Stimulated activated CD4-positive, alpha-beta T cell treated with anti-CD3 and anti-CD28 coated beads, Interleukin-2, amount 100 ng/mL, for 24 hours (primary cell): ENCODE data around the gene SFTPD.
A peak's percentile ranks its signal among the peaks of the same experiment; 100 is the strongest.
"Not testable (repeated sequence)": the region's sequence is repeated elsewhere in the genome, so short reads cannot be mapped to it uniquely, and the experiment has no call there.

ENCODE experiments used
- DNase-seq, 2 donors: peaks; one replicate each; pipeline ENCODE4 v3.0.0-alpha.2; 2020

SFTPD gene

GRCh38 chr10:79923669-79924068 lies 25.2 kb downstream of the SFTPD start:
- DNase-seq: no peak

- no peak for DNase-seq
These were observed 25.8 kb downstream of the SFTPD start for GRCh38 chr10:79923145-79923544.

- DNase-seq: not testable (repeated sequence)
These were observed 26.9 kb downstream of the SFTPD start for GRCh38 chr10:79922011-79922412.

- DNase-seq: not testable (repeated sequence)
These were observed 33.1 kb downstream of the SFTPD start for GRCh38 chr10:79915838-79916237.

GRCh38 chr10:79914512-79914911 lies 34.4 kb downstream of the SFTPD start:
- not testable (repeated sequence) for DNase-seq

GRCh38 chr10:79910836-79911235 lies 38.1 kb downstream of the SFTPD start:
- DNase-seq: no peak

GRCh38 chr10:79910344-79910743 lies 38.6 kb downstream of the SFTPD start:
- DNase-seq: no peak

GRCh38 chr10:79905322-79906314 lies 43.3 kb downstream of the SFTPD start:
- peak in 1 of 2 donors; percentile 27 for DNase-seq

- peak; percentile 48 to 73 for DNase-seq
These were observed 44.1 kb downstream of the SFTPD start for GRCh38 chr10:79904671-79905321.

- DNase-seq: not testable (repeated sequence)
These were observed 47.3 kb downstream of the SFTPD start for GRCh38 chr10:79901571-79901970.

GRCh38 chr10:79898597-79899325 lies 50.1 kb downstream of the SFTPD start:
- DNase-seq: no peak

GRCh38 chr10:79892896-79893295 lies 56.0 kb downstream of the SFTPD start:
- DNase-seq: not testable (repeated sequence)

- DNase-seq: no peak
These were observed 58.4 kb downstream of the SFTPD start for GRCh38 chr10:79890469-79890868.

- not testable (repeated sequence) for DNase-seq
These were observed 59.9 kb downstream of the SFTPD start for GRCh38 chr10:79888984-79889383.
